CD14-positive monocyte (primary cell): ENCODE results near the gene OR8G5. TPM values are rescaled to one million over a fixed set of nuclear protein-coding genes. Genes with fewer than 3 reads are reported as not detected.
"Not testable (repeated sequence)": the region's sequence is repeated elsewhere in the genome, so short reads cannot be mapped to it uniquely, and the experiment has no call there.

Experiments
- DNase-seq, 3 donors: peaks; one replicate each; pipeline ENCODE4 v3.0.0-alpha.2; 2011 to 2022
- H2AFZ ChIP-seq: 2 replicates; pipeline ENCODE4 v1.6.0; 2012; ENCODE audit warnings: mild to moderate bottlenecking, low read depth, low read length, inconsistent platforms; ENCODE audit not compliant: insufficient read depth, poor library complexity, severe bottlenecking
- H3K27ac ChIP-seq, 2 donors: 1 replicate in 1 of 2; 2 replicates in 1 of 2; pipeline ENCODE4 v1.5.1; 2012 to 2013; ENCODE audit warnings: low read length in 2 of 2, control low read depth in 1 of 2, inconsistent platforms in 1 of 2, low read depth in 1 of 2, mild to moderate bottlenecking in 1 of 2
- H3K27me3 ChIP-seq, 2 donors: one replicate each; pipeline versions ENCODE4 v1.6.0 to v1.6.1; 2011 to 2013; ENCODE audit warnings: low read length in 2 of 2; ENCODE audit not compliant: control insufficient read depth in 2 of 2, insufficient read depth in 2 of 2
- H3K36me3 ChIP-seq, 2 donors: replicated peaks in 1 of 2; 1 replicate in 1 of 2; 2 replicates in 1 of 2; pipeline versions ENCODE4 v1.5.1 to v1.6.1; 2012 to 2013; ENCODE audit warnings: low read length in 2 of 2, control low read depth in 1 of 2, inconsistent platforms in 1 of 2, mild to moderate bottlenecking in 1 of 2; ENCODE audit not compliant: insufficient read depth in 2 of 2, control insufficient read depth in 1 of 2
- H3K4me1 ChIP-seq, 2 donors: 1 replicate in 1 of 2; 2 replicates in 1 of 2; pipeline versions ENCODE4 v1.5.1 to v1.6.1; 2012 to 2013; ENCODE audit warnings: low read length in 2 of 2, control low read depth in 1 of 2, inconsistent platforms in 1 of 2, mild to moderate bottlenecking in 1 of 2, moderate library complexity in 1 of 2; ENCODE audit not compliant: insufficient read depth in 2 of 2, control insufficient read depth in 1 of 2
- H3K4me2 ChIP-seq: replicated peaks from 2 replicates; pipeline ENCODE3; 2012; ENCODE audit warnings: low read length, moderate library complexity, mild to moderate bottlenecking; ENCODE audit not compliant: poor library complexity, severe bottlenecking; ENCODE audit errors: extremely low read depth
- H3K4me3 ChIP-seq, 3 experiments: fragments of 200-600 bp in 1 of 3; sonication (generic) in 1 of 3; replicated peaks in 1 of 3; 1 replicate in 2 of 3; 2 replicates in 1 of 3; pipeline ENCODE4 v1.5.1; 2011 to 2013; ENCODE audit warnings: low read length in 3 of 3, mild to moderate bottlenecking in 3 of 3, control low read depth in 2 of 3, low read depth in 2 of 3, inconsistent platforms in 1 of 3, moderate library complexity in 1 of 3
- H3K79me2 ChIP-seq: 2 replicates; pipeline ENCODE4 v1.6.0; 2012; ENCODE audit warnings: mild to moderate bottlenecking, control low read depth, inconsistent platforms, low read length, moderate library complexity; ENCODE audit not compliant: insufficient read depth
- H3K9ac ChIP-seq: 2 replicates; pipeline ENCODE4 v1.6.0; 2017; ENCODE audit warnings: low read length, mild to moderate bottlenecking; ENCODE audit not compliant: insufficient read depth, poor library complexity, severe bottlenecking
- H3K9me3 ChIP-seq, 2 donors: replicated peaks in 1 of 2; 1 replicate in 1 of 2; 2 replicates in 1 of 2; pipeline versions ENCODE4 v1.5.1 to v1.6.1; 2012 to 2013; ENCODE audit warnings: low read length in 2 of 2, control low read depth in 1 of 2; ENCODE audit not compliant: control insufficient read depth in 1 of 2, insufficient read depth in 1 of 2
- H4K20me1 ChIP-seq: 2 replicates; pipeline ENCODE4 v1.6.0; 2012; ENCODE audit warnings: mild to moderate bottlenecking, low read length, control low read depth, moderate library complexity; ENCODE audit not compliant: insufficient read depth
- H3K27ac Mint-ChIP-seq, 7 donors: one replicate each; pipeline ENCODE4 v1.8.0; 2020; ENCODE audit warnings: mild to moderate bottlenecking in 7 of 7, mixed read lengths in 7 of 7, moderate library complexity in 6 of 7, inconsistent platforms in 2 of 7
- H3K27me3 Mint-ChIP-seq, 3 donors: one replicate each; pipeline ENCODE4 v1.8.0; 2021 to 2022; ENCODE audit warnings: low read depth in 3 of 3, mild to moderate bottlenecking in 3 of 3, mixed read lengths in 3 of 3, moderate library complexity in 3 of 3, inconsistent platforms in 1 of 3
- H3K36me3 Mint-ChIP-seq, 2 donors: one replicate each; pipeline ENCODE4 v1.8.0; 2020; ENCODE audit warnings: mixed read lengths in 2 of 2, inconsistent platforms in 1 of 2, mild to moderate bottlenecking in 1 of 2
- H3K4me1 Mint-ChIP-seq: one replicate; pipeline ENCODE4 v1.8.0; 2020; ENCODE audit warnings: mild to moderate bottlenecking, mixed read lengths
- H3K4me3 Mint-ChIP-seq, 2 donors: one replicate each; pipeline ENCODE4 v1.8.0; 2020; ENCODE audit warnings: mild to moderate bottlenecking in 2 of 2, mixed read lengths in 2 of 2, moderate library complexity in 1 of 2
- H3K9me3 Mint-ChIP-seq, 7 donors: one replicate each; pipeline ENCODE4 v1.8.0; 2020 to 2022; ENCODE audit warnings: mixed read lengths in 7 of 7, mild to moderate bottlenecking in 6 of 7, moderate library complexity in 6 of 7, inconsistent platforms in 2 of 7
- CTCF ChIP-seq: fragments of 200-600 bp; IDR thresholded peaks from one replicate; pipeline ENCODE4 v1.8.0; 2022; ENCODE audit warnings: antibody characterized with exemption, mild to moderate bottlenecking
- WGBS: methylation state at CpG from one replicate; pipeline ENCODE4 v1.1.5; 2013; ENCODE audit warnings: missing lambda C conversion rate; ENCODE audit not compliant: insufficient coverage; 5-methylcytosine and 5-hydroxymethylcytosine counted together
- intact Hi-C, 2 donors: fragments of 100-400 bp; cut with micrococcal nuclease; formaldehyde crosslinking; loops; one replicate each; pipeline versions ENCODE4 v1.15.0 to v1.15.1; 2023
- polyA plus RNA-seq, 3 donors: library from polyadenylated mRNA; depleted of rRNA in 1 of 3; unstranded in 2 of 3; stranded (reverse) in 1 of 3; fragments of 300-500 nt in 2 of 3; fragments of >200 nt in 1 of 3; fragmentation: Illumina TruSeq in 2 of 3; gene quantifications; 1 replicate in 2 of 3; 2 replicates in 1 of 3; pipeline ENCODE4 v1.2.3, GENCODE V29; 2012 to 2021

The OR8G5 gene
- polyA plus RNA-seq, 3 donors: not detected

GRCh38 chr11:124238512-124238911 is 17.7 kb upstream of the OR8G5 start:
- TF ChIP-seq CTCF: no peak
- H3K4me3 Mint-ChIP-seq: no peak overlapping the region
- H3K9me3 Mint-ChIP-seq: peaks cover 0 to 5% (median 2%) of the 10 kb centered on the region in 7 donors
- Histone ChIP-seq H4K20me1 (no peaks in the 10 kb centered on the region), H3K9me3 (no peaks in the 10 kb centered on the region), H3K4me2 (no peak overlapping the region), H3K36me3 (no peaks in the 10 kb centered on the region), H3K4me1 (no peaks in the 10 kb centered on the region), H3K79me2 (no peaks in the 10 kb centered on the region), H3K4me3 (no peak overlapping the region), H3K27ac (no peak overlapping the region), H3K9ac (no peak overlapping the region), H3K27me3 (no peaks in the 10 kb centered on the region), H2AFZ (no peak overlapping the region)
- no peaks in the 10 kb centered on the region for H3K36me3 Mint-ChIP-seq
- no peak overlapping the region for H3K27ac Mint-ChIP-seq
- intact Hi-C loops: no loop called here
- H3K4me1 Mint-ChIP-seq: peaks cover 3% of the 10 kb centered on the region
- peak in 2 of 3 donors; percentile 20 to 35 for DNase-seq
- H3K27me3 Mint-ChIP-seq: peaks cover 0 to 2% (median 0%) of the 10 kb centered on the region in 3 donors
- WGBS: 0% methylated on average over 1 of the region's 5 CpGs

- Histone ChIP-seq H3K4me2 (no peak within 1 kb of the TSS), H3K9ac (no peak within 1 kb of the TSS), H2AFZ (no peak within 1 kb of the TSS), H3K79me2 (no peaks in the 10 kb centered on the region), H3K36me3 (no peaks in the 10 kb centered on the region), H3K27ac (no peak within 1 kb of the TSS), H3K4me3 (no peak within 1 kb of the TSS), H3K9me3 (no peaks in the 10 kb centered on the region), H4K20me1 (no peaks in the 10 kb centered on the region), H3K4me1 (no peaks in the 10 kb centered on the region), H3K27me3 (no peaks in the 10 kb centered on the region)
- 70% methylated on average over 3 of the region's 3 CpGs for whole genome bisulfite sequencing
- Mint-ChIP-seq H3K4me1 (peaks cover 3% of the 10 kb centered on the region), H3K4me3 (no peak within 1 kb of the TSS), H3K27me3 (no peaks in the 10 kb centered on the region), H3K27ac (no peak within 1 kb of the TSS), H3K36me3 (no peaks in the 10 kb centered on the region), H3K9me3 (peaks cover 0 to 5% (median 2%) of the 10 kb centered on the region in 7 donors)
- intact Hi-C loops: no loop called here
- no peak for DNase-seq
- no peak for TF ChIP-seq CTCF
These were observed 15.4 kb upstream of the OR8G5 start, which contains the start of gene OR8G1 for GRCh38 chr11:124240621-124241397. TSS of gene OR8G1 (plus strand) at chr11:124241095. CDS start at chr11:124249676, 8,581 bp downstream.

- H3K27me3 ChIP-seq, H3K79me2 ChIP-seq, H3K4me1 ChIP-seq, H3K4me3 ChIP-seq, H3K27ac ChIP-seq, H3K9ac ChIP-seq, intact Hi-C loops, H3K9me3 ChIP-seq, H2AFZ ChIP-seq, H3K4me3 Mint-ChIP-seq, H3K36me3 Mint-ChIP-seq, H4K20me1 ChIP-seq, H3K27me3 Mint-ChIP-seq, H3K36me3 ChIP-seq, H3K9me3 Mint-ChIP-seq, H3K4me2 ChIP-seq, H3K4me1 Mint-ChIP-seq: not testable (repeated sequence)
- DNase-seq: peak in 1 of 3 donors; percentile 12
- peak overlapping the region in 1 of 7 donors; percentile 76 for H3K27ac Mint-ChIP-seq
- no CpG with 5 or more reads among the region's 3 CpGs for WGBS
These were observed 6.3 kb upstream of the OR8G5 start for GRCh38 chr11:124249869-124250268.
